OCI-LY7 (cell line): ENCODE results near the gene PARVB. TPM values are rescaled to one million over a fixed set of nuclear protein-coding genes. Genes with fewer than 3 reads are reported as not detected.

Source experiments
- BruUV-seq: library from RNA; stranded (reverse); fragments of 400-500 nt; replicated peaks from 2 replicates; lab custom pipeline; 2021; lab: Mats Ljungman, UMichigan
- CTCF ChIA-PET: fragments of 300-600 bp; sonication (Branson Sonifier 250); formaldehyde crosslinking; loops from one replicate; lab custom pipeline; 2022; ENCODE audit warnings: antibody characterized with exemption; ENCODE audit not compliant: unreplicated experiment; lab: Charles Lee
- POLR2A ChIA-PET: fragments of 300-600 bp; sonication (Branson Sonifier 250); formaldehyde crosslinking; loops from one replicate; lab custom pipeline; 2022; ENCODE audit warnings: antibody characterized with exemption; lab: Charles Lee
- DNase-seq: peaks from one replicate; pipeline ENCODE4 v3.0.0-alpha.2; 2015; ENCODE audit warnings: low spot score
- H2AFZ ChIP-seq: fragments of 200-600 bp; sonication (generic), shearing (Covaris generic); 2 replicates; pipeline ENCODE4 v1.6.1; 2014; ENCODE audit warnings: mild to moderate bottlenecking, antibody characterized with exemption, low read length, moderate library complexity
- H3K27ac ChIP-seq: fragments of 200-600 bp; sonication (generic); 2 replicates; pipeline ENCODE4 v1.5.1; 2014; ENCODE audit warnings: mixed run types, low read depth, mild to moderate bottlenecking, moderate library complexity, low read length, inconsistent platforms; ENCODE audit not compliant: poor library complexity, severe bottlenecking
- H3K36me3 ChIP-seq: fragments of 200-600 bp; sonication (generic); 2 replicates; pipeline ENCODE4 v1.6.1; 2014; ENCODE audit warnings: mild to moderate bottlenecking, antibody characterized with exemption, low read length, moderate library complexity, mixed read lengths; ENCODE audit not compliant: insufficient read depth
- H3K4me1 ChIP-seq: fragments of 200-600 bp; sonication (generic); 2 replicates; pipeline ENCODE4 v1.5.1; 2014; ENCODE audit warnings: mild to moderate bottlenecking, low read length; ENCODE audit not compliant: insufficient read depth, poor library complexity, severe bottlenecking
- H3K4me2 ChIP-seq: fragments of 200-600 bp; sonication (generic); 2 replicates; pipeline ENCODE4 v1.6.1; 2014; ENCODE audit warnings: mild to moderate bottlenecking, low read length
- H3K4me3 ChIP-seq: fragments of 200-600 bp; sonication (generic); 2 replicates; pipeline ENCODE4 v1.5.1; 2014; ENCODE audit warnings: mild to moderate bottlenecking, low read depth, low read length; ENCODE audit not compliant: poor library complexity, severe bottlenecking
- H3K79me2 ChIP-seq: fragments of 200-600 bp; sonication (generic); 2 replicates; pipeline ENCODE4 v1.6.1; 2016; ENCODE audit warnings: low read depth, mild to moderate bottlenecking, low read length, moderate library complexity, mixed read lengths; ENCODE audit not compliant: insufficient read depth
- H3K9me2 ChIP-seq: fragments of 200-600 bp; sonication (generic); 2 replicates; pipeline ENCODE4 v1.6.1; 2016; ENCODE audit warnings: mild to moderate bottlenecking, low read length, mixed read lengths; ENCODE audit not compliant: insufficient read depth
- H3K9me3 ChIP-seq: fragments of 200-600 bp; sonication (generic); 2 replicates; pipeline ENCODE4 v1.6.1; 2014; ENCODE audit warnings: mild to moderate bottlenecking, mixed run types, low read length, mixed read lengths
- H4K20me1 ChIP-seq: fragments of 200-600 bp; sonication (generic); 2 replicates; pipeline ENCODE4 v1.6.1; 2014; ENCODE audit warnings: mild to moderate bottlenecking, antibody characterized with exemption, low read length, moderate library complexity, mixed read lengths; ENCODE audit not compliant: insufficient read depth
- EZH2phosphoT487 ChIP-seq: fragments of 200-600 bp; sonication (generic); IDR thresholded peaks from 2 replicates; pipeline ENCODE4 v1.6.1; 2018; ENCODE audit warnings: low read depth, borderline replicate concordance, mild to moderate bottlenecking, mixed run types, antibody characterized with exemption, low read length, moderate library complexity, mixed read lengths
- intact Hi-C: fragments of 100-400 bp; cut with micrococcal nuclease; formaldehyde crosslinking; loops from one replicate; pipeline ENCODE4 v1.10.0; 2022; ENCODE audit not compliant: unreplicated experiment
- total RNA-seq, 2 experiments: library from RNA; depleted of rRNA in 1 of 2; stranded (reverse); fragments of >200 nt in 1 of 2; shearing (Covaris generic) in 1 of 2; gene quantifications; 2 replicates each; pipeline ENCODE4 v1.2.3, GENCODE V29; 2014 to 2022
- TF ChIP-seq, protein P1 (sequence below): fragments of 200-600 bp; sonication (generic); conservative IDR thresholded peaks from 2 replicates; pipeline ENCODE4 v1.5.1; 2014; ENCODE audit warnings: mild to moderate bottlenecking, antibody characterized with exemption, low read length, moderate library complexity, mixed read lengths

Gene PARVB
- total RNA-seq, 2 experiments from 2014 or later: 0.34 TPM; not detected in 1

DNA sequence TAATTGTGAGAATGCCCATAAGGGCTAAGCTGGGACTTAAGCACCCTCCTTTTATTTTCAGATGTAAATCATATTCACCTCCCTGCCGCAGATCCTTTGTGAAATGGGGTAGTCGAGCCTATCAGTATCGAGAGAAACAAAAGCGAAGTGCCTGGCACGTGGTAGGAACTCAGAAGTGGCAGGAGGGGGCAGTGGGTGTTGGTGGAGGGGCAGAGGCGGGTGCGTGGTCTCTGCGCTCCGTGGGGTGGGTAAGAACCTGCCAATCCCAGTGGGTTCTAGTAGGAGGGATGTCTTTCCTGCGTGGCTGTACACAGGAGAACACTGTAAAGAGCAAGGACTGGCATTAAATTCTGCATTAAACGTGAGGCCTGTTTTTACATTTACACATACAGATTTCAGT lies 21.8 kb upstream of the PARVB start:
- no peak overlapping the region for H2AFZ ChIP-seq
- H3K9me3 ChIP-seq: no peaks in the 10 kb centered on the region
- intact Hi-C loops: no loop called here
- H4K20me1 ChIP-seq: no peaks in the 10 kb centered on the region
- ChIA-PET POLR2A (no interaction called here), CTCF (no interaction called here)
- TF ChIP-seq EZH2phosphoT487: no peak
- TF ChIP-seq, protein P1, sequence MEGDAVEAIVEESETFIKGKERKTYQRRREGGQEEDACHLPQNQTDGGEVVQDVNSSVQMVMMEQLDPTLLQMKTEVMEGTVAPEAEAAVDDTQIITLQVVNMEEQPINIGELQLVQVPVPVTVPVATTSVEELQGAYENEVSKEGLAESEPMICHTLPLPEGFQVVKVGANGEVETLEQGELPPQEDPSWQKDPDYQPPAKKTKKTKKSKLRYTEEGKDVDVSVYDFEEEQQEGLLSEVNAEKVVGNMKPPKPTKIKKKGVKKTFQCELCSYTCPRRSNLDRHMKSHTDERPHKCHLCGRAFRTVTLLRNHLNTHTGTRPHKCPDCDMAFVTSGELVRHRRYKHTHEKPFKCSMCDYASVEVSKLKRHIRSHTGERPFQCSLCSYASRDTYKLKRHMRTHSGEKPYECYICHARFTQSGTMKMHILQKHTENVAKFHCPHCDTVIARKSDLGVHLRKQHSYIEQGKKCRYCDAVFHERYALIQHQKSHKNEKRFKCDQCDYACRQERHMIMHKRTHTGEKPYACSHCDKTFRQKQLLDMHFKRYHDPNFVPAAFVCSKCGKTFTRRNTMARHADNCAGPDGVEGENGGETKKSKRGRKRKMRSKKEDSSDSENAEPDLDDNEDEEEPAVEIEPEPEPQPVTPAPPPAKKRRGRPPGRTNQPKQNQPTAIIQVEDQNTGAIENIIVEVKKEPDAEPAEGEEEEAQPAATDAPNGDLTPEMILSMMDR: no peak
- no peaks in the 10 kb centered on the region for H3K4me1 ChIP-seq
- H3K27ac ChIP-seq: no peak overlapping the region
- no peak overlapping the region for H3K4me3 ChIP-seq
- no peak overlapping the region for H3K4me2 ChIP-seq
- BruUV-seq: no TSS peak
- H3K9me2 ChIP-seq: no peaks in the 10 kb centered on the region
- DNase-seq: no peak
- no peaks in the 10 kb centered on the region for H3K79me2 ChIP-seq
- H3K36me3 ChIP-seq: peaks cover 35% of the 10 kb centered on the region

DNA sequence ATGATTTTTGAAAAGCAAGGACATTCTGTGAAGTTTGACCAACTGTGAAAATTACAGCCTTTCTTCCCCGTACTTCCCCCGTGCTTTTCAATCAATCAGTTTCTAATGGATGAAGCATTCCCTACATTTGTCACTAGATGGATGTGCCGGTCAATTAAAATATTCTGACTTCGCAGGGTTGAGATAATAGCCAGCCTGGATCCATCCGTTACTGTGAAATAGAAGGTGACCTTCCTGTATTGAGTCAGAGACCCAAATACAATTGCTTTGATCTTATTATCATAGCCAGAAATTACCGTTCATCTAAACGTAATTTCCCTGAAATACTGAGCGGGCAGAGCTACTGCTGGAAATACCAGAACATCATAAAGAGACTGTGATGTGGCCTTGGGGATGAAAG lies 21.1 kb upstream of the PARVB start:
- Histone ChIP-seq H3K4me1 (no peaks in the 10 kb centered on the region), H3K79me2 (no peaks in the 10 kb centered on the region), H3K36me3 (peaks cover 30% of the 10 kb centered on the region), H3K9me2 (no peaks in the 10 kb centered on the region), H3K27ac (no peak overlapping the region), H3K4me2 (no peak overlapping the region), H4K20me1 (no peaks in the 10 kb centered on the region), H3K9me3 (no peaks in the 10 kb centered on the region), H2AFZ (no peak overlapping the region), H3K4me3 (no peak overlapping the region)
- ChIA-PET POLR2A (no interaction called here), CTCF (no interaction called here)
- intact Hi-C loops: no loop called here
- DNase-seq: no peak
- TF ChIP-seq, protein P1: no peak
- no peak for TF ChIP-seq EZH2phosphoT487
- BruUV-seq: no TSS peak

DNA sequence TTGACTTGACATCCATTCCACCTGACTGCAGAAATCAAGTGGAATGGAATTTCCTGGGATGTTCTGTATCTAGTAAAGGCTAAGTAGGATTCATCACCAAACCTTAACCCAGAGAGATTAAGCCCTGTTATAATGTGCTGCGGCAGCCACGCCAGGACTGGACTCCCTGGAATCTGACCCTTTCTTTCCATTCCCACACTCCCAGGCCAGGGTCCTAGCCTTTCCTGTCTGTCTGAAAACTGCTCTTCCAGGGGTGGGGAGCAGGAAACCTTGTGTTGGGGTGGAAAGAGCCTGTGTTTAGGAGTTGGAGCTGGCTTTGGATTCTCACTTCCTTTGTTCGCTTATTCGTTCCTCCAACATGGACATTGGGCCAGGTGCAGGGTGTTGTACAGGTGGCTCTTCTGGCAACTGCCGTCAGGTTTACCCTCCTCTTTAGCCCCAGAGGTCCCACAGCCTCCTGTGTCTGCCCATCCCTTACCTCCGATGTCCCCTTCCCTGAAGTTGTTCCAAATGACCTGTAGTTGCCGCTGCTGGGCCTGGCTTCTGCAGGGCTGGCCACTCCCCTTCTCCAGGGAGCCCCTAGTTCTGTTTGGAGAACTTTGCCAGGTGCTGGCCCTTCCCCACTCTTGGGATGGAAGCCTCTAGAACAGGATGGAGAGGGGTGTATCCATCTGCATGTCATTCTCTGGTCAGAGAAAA lies 20.5 kb upstream of the PARVB start:
- no peaks in the 10 kb centered on the region for H3K79me2 ChIP-seq
- no TSS peak for BruUV-seq
- TF ChIP-seq, protein P1: no peak
- no peak for TF ChIP-seq EZH2phosphoT487
- H4K20me1 ChIP-seq: no peaks in the 10 kb centered on the region
- no peak overlapping the region for H2AFZ ChIP-seq
- H3K9me2 ChIP-seq: no peaks in the 10 kb centered on the region
- no peaks in the 10 kb centered on the region for H3K4me1 ChIP-seq
- intact Hi-C loops: no loop called here
- H3K27ac ChIP-seq: no peak overlapping the region
- CTCF ChIA-PET: no interaction called here
- no peaks in the 10 kb centered on the region for H3K9me3 ChIP-seq
- POLR2A ChIA-PET: no interaction called here
- DNase-seq: no peak
- no peak overlapping the region for H3K4me2 ChIP-seq
- H3K4me3 ChIP-seq: no peak overlapping the region
- H3K36me3 ChIP-seq: peaks cover 24% of the 10 kb centered on the region
